HL-60 (cell line): ENCODE results near the gene TRIM9.

Source experiments
- TF ChIP-seq, protein P1 (sequence below): IDR thresholded peaks from 2 replicates; pipeline ENCODE4 v1.6.1; 2012; ENCODE audit warnings: low read depth; ENCODE audit not compliant: insufficient replicate concordance
- TF ChIP-seq, protein P2 (sequence below): IDR thresholded peaks from one replicate; pipeline ENCODE4 v1.5.1; 2011; ENCODE audit warnings: low read length, control low read depth, inconsistent platforms; ENCODE audit not compliant: insufficient read depth

DNA sequence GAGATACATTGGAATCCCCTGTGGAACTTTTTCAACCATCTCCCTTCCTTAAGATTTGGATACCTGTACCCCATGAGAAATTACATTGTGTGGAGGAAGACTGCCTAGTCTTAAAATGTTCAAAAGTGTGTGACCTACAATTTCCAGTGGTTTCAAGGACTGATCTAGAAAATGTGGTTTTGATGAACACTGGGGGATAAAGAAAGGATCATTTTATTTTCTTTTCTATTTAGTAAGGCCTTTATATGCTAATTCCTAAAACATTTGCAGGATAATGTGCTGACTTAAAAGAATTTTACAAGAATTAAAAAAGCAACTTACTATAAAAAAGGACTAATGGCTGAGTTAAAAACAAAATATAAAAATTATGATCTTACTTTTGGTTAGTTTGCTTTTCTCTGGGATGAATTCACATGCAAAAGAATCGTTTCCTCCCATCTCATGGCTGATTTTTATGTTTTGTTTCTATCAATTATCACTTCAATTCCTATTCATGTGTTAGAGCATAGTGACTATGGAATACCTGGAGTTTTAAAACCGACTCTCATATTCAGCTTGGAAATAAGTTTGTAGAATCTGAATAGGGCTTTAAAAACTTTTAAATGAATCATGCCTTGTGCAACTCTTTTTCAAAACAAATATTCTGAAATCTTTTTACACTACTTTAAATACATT lies 110.7 kb downstream of the TRIM9 start:
- TF ChIP-seq, protein P1, sequence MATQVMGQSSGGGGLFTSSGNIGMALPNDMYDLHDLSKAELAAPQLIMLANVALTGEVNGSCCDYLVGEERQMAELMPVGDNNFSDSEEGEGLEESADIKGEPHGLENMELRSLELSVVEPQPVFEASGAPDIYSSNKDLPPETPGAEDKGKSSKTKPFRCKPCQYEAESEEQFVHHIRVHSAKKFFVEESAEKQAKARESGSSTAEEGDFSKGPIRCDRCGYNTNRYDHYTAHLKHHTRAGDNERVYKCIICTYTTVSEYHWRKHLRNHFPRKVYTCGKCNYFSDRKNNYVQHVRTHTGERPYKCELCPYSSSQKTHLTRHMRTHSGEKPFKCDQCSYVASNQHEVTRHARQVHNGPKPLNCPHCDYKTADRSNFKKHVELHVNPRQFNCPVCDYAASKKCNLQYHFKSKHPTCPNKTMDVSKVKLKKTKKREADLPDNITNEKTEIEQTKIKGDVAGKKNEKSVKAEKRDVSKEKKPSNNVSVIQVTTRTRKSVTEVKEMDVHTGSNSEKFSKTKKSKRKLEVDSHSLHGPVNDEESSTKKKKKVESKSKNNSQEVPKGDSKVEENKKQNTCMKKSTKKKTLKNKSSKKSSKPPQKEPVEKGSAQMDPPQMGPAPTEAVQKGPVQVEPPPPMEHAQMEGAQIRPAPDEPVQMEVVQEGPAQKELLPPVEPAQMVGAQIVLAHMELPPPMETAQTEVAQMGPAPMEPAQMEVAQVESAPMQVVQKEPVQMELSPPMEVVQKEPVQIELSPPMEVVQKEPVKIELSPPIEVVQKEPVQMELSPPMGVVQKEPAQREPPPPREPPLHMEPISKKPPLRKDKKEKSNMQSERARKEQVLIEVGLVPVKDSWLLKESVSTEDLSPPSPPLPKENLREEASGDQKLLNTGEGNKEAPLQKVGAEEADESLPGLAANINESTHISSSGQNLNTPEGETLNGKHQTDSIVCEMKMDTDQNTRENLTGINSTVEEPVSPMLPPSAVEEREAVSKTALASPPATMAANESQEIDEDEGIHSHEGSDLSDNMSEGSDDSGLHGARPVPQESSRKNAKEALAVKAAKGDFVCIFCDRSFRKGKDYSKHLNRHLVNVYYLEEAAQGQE = no peak
- TF ChIP-seq, protein P2, sequence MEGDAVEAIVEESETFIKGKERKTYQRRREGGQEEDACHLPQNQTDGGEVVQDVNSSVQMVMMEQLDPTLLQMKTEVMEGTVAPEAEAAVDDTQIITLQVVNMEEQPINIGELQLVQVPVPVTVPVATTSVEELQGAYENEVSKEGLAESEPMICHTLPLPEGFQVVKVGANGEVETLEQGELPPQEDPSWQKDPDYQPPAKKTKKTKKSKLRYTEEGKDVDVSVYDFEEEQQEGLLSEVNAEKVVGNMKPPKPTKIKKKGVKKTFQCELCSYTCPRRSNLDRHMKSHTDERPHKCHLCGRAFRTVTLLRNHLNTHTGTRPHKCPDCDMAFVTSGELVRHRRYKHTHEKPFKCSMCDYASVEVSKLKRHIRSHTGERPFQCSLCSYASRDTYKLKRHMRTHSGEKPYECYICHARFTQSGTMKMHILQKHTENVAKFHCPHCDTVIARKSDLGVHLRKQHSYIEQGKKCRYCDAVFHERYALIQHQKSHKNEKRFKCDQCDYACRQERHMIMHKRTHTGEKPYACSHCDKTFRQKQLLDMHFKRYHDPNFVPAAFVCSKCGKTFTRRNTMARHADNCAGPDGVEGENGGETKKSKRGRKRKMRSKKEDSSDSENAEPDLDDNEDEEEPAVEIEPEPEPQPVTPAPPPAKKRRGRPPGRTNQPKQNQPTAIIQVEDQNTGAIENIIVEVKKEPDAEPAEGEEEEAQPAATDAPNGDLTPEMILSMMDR = no peak
